NCI-H1436 (cell line): ENCODE measurements around the gene NEK6.

Experiments
- DNase-seq: peaks from one replicate; lab custom pipeline; 2025; lab: John Stamatoyannopoulos, UW

Gene NEK6

GRCh38 chr9:124261736-124262648 is 4.2 kb downstream of the NEK6 start:
- no peak for DNase-seq

GRCh38 chr9:124262649-124262972 is 4.9 kb downstream of the NEK6 start:
- DNase-seq, result no peak

DNA sequence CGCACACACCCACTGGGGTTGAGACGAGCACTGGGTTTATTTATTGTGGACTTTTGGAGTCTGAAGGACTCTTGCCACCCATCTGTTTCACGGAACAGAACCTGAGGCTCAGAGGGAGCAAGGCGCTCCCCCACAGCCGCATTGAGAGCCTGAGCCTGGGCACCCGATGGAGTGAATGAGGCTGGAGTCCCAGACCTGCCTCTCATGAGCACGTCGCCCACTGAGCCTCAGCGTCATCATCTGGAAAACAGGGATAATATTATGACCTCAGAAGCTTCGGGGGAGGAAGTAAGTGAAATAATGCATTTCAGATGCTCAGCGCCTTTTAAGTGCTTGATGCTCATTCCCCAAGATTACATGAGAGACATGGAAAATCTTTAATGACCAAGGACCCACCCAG is 5.5 kb downstream of the NEK6 start:
- no peak for DNase-seq

DNA sequence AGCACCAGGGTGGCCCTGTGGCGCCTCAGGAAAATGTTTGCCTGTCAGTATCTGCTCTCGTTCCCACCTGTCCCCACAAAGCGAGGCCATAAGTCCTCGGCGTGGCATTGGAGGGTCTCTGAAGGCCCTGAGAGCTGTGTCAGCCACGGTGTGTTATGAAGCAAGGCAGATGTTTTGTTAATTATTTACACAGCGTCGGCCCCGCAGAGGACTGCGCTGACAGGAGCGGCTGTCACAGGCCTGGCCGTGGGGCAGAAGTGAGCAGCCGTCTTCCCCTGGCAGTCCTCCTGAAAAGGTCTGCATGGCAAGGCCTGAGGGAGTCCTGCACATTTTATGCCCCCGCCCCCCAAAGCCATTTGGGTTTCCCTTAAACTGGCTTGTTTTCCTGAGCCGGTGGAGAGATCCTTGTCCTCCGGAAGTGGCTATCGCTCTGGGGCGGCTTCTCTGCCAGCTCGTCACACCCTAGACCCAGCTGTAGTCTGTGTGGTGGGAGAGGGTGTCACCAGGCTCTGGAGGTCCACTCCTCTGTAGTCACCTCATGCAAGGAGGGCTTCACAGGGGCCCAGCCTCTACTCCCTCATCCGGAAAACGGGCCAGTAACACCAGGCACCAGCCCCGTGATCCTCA is 6.2 kb downstream of the NEK6 start:
- DNase-seq, result no peak

GRCh38 chr9:124264823-124265233 is 7.1 kb downstream of the NEK6 start:
- DNase-seq, result no peak

DNA sequence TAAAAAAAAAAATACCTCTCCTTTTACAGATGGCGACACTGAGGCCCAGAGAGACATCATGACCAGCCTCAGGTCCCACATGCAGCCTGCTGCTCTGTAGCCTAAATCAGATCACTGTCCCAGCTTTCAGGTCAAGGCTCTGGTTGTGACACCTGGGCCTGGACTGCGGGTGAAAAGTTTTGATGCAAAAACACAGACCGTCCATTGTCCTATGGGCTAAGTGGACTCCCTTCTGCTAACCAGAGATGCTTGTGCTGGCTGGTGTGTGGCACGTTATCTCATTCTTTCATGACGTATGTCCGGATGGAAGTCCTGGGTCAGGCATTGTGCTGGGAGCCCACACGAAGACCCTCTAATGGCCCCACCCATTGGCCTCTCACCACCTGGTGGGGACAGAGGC is 7.8 kb downstream of the NEK6 start:
- no peak for DNase-seq

DNA sequence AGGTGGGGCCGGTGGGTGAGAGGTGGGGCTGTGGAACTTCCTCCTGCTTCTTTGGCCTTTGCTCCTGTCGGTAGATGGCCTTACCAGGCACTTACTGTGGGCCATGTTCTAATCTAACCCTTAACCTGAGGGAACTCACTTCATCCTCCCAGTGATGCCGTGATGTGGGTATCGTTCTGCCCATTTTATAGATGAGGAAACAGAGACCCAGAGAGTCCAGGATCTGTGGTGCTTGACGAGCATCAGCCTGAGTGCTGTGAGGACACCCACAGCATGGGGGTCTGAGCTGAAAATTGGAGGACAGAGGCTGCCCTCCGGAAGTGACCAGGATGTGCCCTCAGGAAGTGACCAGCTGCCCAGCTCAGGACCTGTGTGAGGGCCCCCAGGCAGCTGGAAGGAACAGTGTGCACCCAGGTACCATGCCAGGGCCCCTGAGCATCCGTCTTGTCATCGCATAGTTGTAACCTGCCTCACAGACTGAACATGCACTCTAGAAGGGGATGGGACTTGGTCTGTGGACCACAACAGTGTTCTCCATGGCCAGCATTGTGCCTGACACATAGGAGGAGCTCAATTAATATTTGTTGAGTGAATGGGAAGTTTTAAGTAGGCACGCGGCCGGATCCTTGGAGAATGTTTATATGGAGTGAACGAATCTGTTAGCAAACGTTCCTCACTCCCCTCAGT is 8.5 kb downstream of the NEK6 start:
- DNase-seq, result no peak

DNA sequence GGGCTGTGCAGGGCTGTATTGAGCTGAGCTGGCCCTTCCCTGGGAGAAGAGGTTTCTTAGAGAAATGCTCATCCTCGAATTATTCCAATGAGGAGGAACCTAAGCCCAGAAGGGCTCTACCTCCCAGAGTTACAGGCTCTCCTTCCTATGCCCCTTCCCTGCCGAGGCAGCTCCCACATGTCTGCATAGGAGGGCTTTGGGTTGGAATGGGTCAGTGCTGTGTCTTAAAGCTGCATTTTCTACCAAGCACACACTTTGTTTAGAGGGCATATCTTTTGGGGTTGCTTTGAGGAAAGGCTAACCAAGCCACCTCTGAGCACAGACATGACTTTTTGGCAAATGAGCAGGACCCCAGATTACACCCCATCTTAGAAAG is 9.1 kb downstream of the NEK6 start:
- no peak for DNase-seq

- DNase-seq, result no peak
These were observed 9.6 kb downstream of the NEK6 start for GRCh38 chr9:124267271-124267807.

DNA sequence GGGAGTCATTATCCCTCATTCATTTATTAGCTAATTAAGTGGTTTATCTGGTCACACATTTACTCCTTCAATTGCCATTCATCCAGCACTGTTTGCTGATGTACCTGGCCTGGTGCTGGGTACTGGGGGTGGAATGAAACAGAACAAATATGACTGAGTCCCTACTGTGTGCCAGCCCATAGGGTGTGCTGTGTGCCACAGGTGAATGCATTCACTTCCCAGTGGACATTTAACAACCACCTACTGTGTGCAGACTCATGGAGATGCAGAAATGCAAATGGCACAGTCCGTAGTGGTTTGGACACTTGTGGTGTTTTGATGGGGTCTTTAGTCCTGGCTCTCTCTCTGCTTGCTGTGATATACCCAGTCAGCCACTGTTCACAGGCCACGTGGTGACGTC is 10.5 kb downstream of the NEK6 start:
- DNase-seq, result no peak

GRCh38 chr9:124268661-124269060 is 10.9 kb downstream of the NEK6 start:
- DNase-seq, result no peak

DNA sequence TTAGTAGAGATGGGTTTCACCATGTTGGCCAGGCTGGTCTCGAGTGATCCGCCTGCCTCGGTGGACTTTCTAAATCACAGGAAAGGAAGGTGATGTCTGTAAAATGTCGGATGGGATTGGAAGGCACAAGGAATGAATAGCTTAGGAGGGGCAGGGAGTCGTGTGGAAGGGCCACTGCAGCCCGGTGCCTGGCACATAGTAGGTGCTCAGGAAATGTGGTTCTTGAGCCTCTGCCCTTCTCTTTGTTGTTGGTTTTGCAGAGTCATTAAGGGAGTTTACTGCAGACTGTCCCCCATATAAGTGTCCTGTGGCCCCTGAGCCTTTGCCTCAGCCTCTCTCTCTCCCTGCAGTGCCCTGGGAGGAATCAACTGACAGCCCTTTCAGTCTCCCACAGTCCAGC is 11.8 kb downstream of the NEK6 start:
- no peak for DNase-seq

- DNase-seq, result no peak
These were observed 13.0 kb downstream of the NEK6 start for GRCh38 chr9:124270504-124271335.

DNA sequence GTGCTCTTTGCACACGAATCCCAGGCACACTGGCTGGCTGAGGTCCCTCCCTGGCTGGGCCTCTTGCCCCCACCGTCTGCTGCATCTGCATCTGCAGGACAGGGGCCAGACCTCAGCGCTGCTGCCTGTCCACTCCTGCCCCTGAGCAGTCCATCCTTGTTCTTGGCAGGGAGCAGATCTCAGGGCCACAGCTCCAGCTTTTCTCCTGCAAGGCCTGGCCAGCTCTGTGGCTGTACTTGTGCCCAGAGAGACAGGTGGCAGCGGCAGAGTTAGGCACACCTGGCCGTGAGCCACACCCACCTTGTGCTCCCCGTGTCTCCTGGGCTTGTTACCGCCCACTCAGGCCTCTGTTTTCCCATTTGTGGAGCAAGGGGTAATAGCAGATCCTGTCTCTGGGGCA is 13.9 kb downstream of the NEK6 start:
- DNase-seq, result no peak

DNA sequence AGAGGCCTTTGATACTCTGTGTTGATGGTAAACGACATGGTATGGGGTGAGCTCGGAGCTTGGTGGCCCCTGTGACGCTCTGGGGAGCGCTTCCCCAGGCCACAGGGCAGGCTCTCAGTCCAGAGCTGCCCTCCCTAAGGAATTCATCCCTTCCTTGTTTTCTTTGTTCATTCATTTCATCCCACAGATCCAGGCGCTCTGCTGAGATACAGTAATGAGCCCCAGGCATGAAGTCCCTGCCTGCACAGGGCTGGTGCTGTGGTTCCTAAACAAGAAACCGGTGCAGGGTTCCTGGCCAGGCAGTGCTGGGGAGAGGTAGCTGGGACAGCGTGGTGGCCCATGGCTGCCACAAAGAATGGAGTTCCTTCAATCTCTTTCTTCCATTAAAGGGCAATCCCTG is 14.4 kb downstream of the NEK6 start:
- DNase-seq, result no peak

GRCh38 chr9:124272979-124273378 is 15.2 kb downstream of the NEK6 start:
- DNase-seq, result no peak

DNA sequence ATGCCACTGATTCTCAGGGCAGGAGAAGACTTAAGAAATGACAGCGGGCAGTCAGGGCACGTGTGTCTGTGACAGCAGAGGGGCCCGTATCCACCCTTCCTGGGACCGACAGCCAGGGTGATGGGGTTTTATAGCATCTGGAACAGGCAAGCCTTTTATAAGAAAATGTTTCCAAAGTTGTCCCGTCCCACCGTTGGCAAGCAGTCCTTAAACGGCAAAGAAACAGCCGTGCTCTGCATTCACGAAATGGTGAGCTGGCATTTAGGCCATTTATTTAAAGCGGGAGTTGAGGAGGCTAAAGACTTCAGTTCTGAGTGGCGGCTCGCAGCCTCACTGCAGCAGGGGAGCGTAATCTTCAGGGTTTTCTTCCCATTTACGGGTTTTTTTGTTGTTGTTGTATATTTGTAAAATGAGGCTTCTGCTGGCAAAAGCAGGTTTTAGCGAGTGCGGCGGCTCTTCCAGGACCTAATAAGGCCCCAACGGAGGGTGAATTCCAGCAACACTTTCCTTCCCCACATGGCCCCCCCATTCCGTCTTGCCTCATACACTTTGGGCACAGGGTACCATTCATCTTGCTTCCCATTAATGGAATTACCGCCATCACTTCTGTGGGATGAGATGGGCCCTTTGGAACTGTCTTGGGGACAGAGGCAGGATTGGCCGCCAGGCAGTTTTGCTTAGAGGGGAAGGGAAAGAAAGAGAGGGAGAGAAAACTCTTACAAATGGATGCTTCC is 15.8 kb downstream of the NEK6 start:
- DNase-seq, result no peak

- no peak for DNase-seq
These were observed 16.5 kb downstream of the NEK6 start for GRCh38 chr9:124274226-124274625.

- DNase-seq, result no peak
These were observed 17.0 kb downstream of the NEK6 start for GRCh38 chr9:124274738-124275137.

DNA sequence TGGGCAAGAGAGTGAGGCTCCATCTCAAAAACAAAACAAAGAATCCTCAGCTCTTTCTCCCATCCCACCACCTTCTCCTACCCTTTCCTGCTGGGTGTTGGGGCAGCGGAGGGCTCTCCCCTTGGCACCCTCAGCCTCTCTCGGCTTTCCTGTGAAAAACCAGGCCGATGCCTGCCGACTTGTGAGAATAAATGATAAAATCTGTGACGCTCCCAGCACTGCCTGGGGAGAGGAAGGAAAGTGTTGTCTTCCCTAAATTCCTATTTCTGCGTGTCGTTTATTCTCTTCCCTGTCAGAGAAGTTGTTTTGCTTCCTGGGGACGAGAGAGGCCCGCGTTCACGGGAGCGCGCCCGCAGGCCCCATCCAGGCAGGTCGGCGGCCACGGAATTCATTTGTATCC is 19.7 kb downstream of the NEK6 start:
- DNase-seq, result no peak

DNA sequence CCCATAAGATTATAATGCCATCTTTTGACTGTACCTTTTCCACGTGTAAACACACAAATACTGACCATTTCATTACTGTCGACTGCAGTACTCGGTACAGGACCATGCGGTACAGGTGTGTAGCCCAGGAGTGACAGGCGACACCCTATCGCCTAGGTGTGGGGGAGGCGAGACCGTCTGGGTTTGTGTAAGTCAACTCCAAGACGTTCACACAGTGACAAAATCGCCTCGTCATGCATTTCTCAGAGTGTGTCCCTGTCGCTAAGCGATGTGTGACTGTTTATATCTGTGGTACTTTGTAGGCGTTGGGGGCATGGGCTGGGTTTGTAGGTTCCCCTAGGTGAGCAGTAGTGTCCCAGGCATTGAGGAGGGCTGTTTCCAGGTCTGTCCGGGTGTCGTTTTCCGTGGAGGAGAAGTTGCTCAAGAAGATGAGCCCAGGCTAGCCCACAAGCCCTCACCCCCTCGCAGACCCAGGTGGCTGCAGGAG is 20.3 kb downstream of the NEK6 start:
- DNase-seq, result no peak
